Measurements from ENCODE around the gene PANK3. TPM values are rescaled to one million over a fixed set of nuclear protein-coding genes. Genes with fewer than 3 reads are reported as not detected.

Gene PANK3
- total and polyA plus RNA-seq, 8 donors, result 4.8 to 104 (median 12.2) TPM

GRCh38 chr5:168527756-168528295 is 51.3 kb downstream of the PANK3 start:
- DNase-seq, result no peak

GRCh38 chr5:168525856-168526255 is 53.3 kb downstream of the PANK3 start:
- Histone ChIP-seq H3K36me3 (peaks cover 0 to 26% (median 20%) of the 10 kb centered on the region in 4 donors), H3K27ac (no peak overlapping the region), H3K9me3 (peaks cover 0 to 10% (median 6%) of the 10 kb centered on the region in 4 donors), H3K4me1 (peaks cover 4 to 15% (median 9%) of the 10 kb centered on the region in 4 donors), H3K4me3 (no peak overlapping the region), H3K27me3 (peaks cover 0 to 27% (median 23%) of the 10 kb centered on the region in 3 donors)
- intact Hi-C loops (cut with DNase I; ENCODE audit: low total_unique reads), result no loop called here
- TF ChIP-seq POLR2A (IDR thresholded peaks at IDR 0.05), result no peak
- TF ChIP-seq CTCF (IDR thresholded peaks at IDR 0.05), result no peak
- no peak for TF ChIP-seq POLR2AphosphoS5 (IDR thresholded peaks at IDR 0.05)
- TF ChIP-seq EP300 (IDR thresholded peaks at IDR 0.05), result no peak
- WGBS, 5 donors, result 55 to 69% (median 66%) methylated on average over 2 of the region's 2 CpGs
- no peak for DNase-seq

More at GRCh38 chr5:168527756-168528295, 51.3 kb downstream of the PANK3 start:
- Histone ChIP-seq H3K36me3 (peaks cover 0 to 10% (median 8%) of the 10 kb centered on the region in 4 donors), H3K9me3 (peaks cover 0 to 10% (median 6%) of the 10 kb centered on the region in 4 donors), H3K4me3 (no peak overlapping the region), H3K27ac (no peak overlapping the region), H3K4me1 (peaks cover 4 to 15% (median 9%) of the 10 kb centered on the region in 4 donors), H3K27me3 (peaks cover 0 to 46% (median 34%) of the 10 kb centered on the region in 3 donors)
- intact Hi-C loops (cut with DNase I; ENCODE audit: low total_unique reads), result no loop called here
- no peak for TF ChIP-seq POLR2AphosphoS5 (IDR thresholded peaks at IDR 0.05)
- WGBS, 5 donors, result 83 to 92% (median 88%) methylated on average over 4 of the region's 4 CpGs

- no peak overlapping the region for H3K4me3 ChIP-seq
- H3K9me3 ChIP-seq, result peaks cover 0 to 11% (median 8%) of the 10 kb centered on the region in 4 donors
- 96 to 100% (median 98%) methylated on average over 2 of the region's 2 CpGs for WGBS, 5 donors
- H3K4me1 ChIP-seq, result no peaks in the 10 kb centered on the region
- no peaks in the 10 kb centered on the region for H3K27me3 ChIP-seq
- peaks cover 73 to 100% (median 100%) of the 10 kb centered on the region in 4 donors for H3K36me3 ChIP-seq
- no peak for TF ChIP-seq POLR2A (IDR thresholded peaks at IDR 0.05)
- no peak for TF ChIP-seq POLR2AphosphoS5 (IDR thresholded peaks at IDR 0.05)
- no peak for TF ChIP-seq EP300 (IDR thresholded peaks at IDR 0.05)
- no peak for TF ChIP-seq CTCF (IDR thresholded peaks at IDR 0.05)
- no peak overlapping the region for H3K27ac ChIP-seq
- intact Hi-C loops (cut with DNase I; ENCODE audit: low total_unique reads), result no loop called here
- no peak for DNase-seq
These were observed 65.2 kb downstream of the PANK3 start for GRCh38 chr5:168513861-168514428.

- no peak for DNase-seq
- Histone ChIP-seq H3K27ac (no peak overlapping the region), H3K4me1 (no peaks in the 10 kb centered on the region), H3K4me3 (no peak overlapping the region), H3K36me3 (peaks cover 23 to 100% (median 99%) of the 10 kb centered on the region in 4 donors), H3K27me3 (no peaks in the 10 kb centered on the region), H3K9me3 (no peaks in the 10 kb centered on the region)
- no peak for TF ChIP-seq POLR2A (IDR thresholded peaks at IDR 0.05)
- no peak for TF ChIP-seq CTCF (IDR thresholded peaks at IDR 0.05)
- TF ChIP-seq POLR2AphosphoS5 (IDR thresholded peaks at IDR 0.05), result no peak
- no peak for TF ChIP-seq EP300 (IDR thresholded peaks at IDR 0.05)
- intact Hi-C loops (cut with DNase I; ENCODE audit: low total_unique reads), result no loop called here
- 77 to 96% (median 89%) methylated on average over 7 of the region's 7 CpGs for WGBS, 5 donors
These were observed 76.5 kb downstream of the PANK3 start for GRCh38 chr5:168502563-168503237.

Small RNA genes within 50 kb of the gene (small RNA-seq; reads per million reads assigned to genes)
- gene MIR103A1, result 0 to 0.39 (median 0.07) reads per million in 4 donors

Other genes starting within 250 kb of the PANK3 start
- gene RARS1, start 92.9 kb downstream of the PANK3 start, total RNA-seq, result 100 to 1,000 TPM in 1 of 5 donors, 10 to 100 TPM in 4; 36.2 to 139 (median 48.7) TPM
- gene RARS1, start 92.9 kb downstream of the PANK3 start, polyA plus RNA-seq, result 10 to 100 TPM; 27.5 to 39.5 (median 30.9) TPM
- gene FBLL1, start 50.1 kb downstream of the PANK3 start, total RNA-seq, result 1 to 10 TPM in 1 of 5 donors, not detected in 4; 1.3 TPM
- gene FBLL1, start 50.1 kb downstream of the PANK3 start, polyA plus RNA-seq, result under 1 TPM; 0.37 to 0.55 (median 0.46) TPM